WERI-Rb-1 (cell line): ENCODE data around the gene PTH2R.
"Not testable (repeated sequence)": the region's sequence is repeated elsewhere in the genome, so short reads cannot be mapped to it uniquely, and the experiment has no call there.

Experiments
- DNase-seq: peaks from one replicate; pipeline ENCODE4 v3.0.0-alpha.2; 2020
- H3K27ac ChIP-seq: fragments of 250-450 bp; sonication (Bioruptor Pico); 2 replicates; pipeline ENCODE4 v1.5.1; 2020; ENCODE audit warnings: mild to moderate bottlenecking, moderate library complexity
- H3K27me3 ChIP-seq: fragments of 250-450 bp; sonication (Bioruptor Pico); 2 replicates; pipeline ENCODE4 v1.5.1; 2021; ENCODE audit warnings: mild to moderate bottlenecking, low read depth, moderate library complexity; ENCODE audit not compliant: insufficient read depth, severe bottlenecking
- H3K36me3 ChIP-seq: fragments of 250-450 bp; sonication (Bioruptor Pico); 2 replicates; pipeline ENCODE4 v1.5.1; 2020; ENCODE audit warnings: mild to moderate bottlenecking, moderate library complexity
- H3K4me3 ChIP-seq: 2 replicates; pipeline ENCODE4 v1.5.1; 2011; ENCODE audit warnings: low read depth, mild to moderate bottlenecking, control low read depth, low read length
- H3K9me3 ChIP-seq: fragments of 250-450 bp; sonication (Bioruptor Pico); 2 replicates; pipeline ENCODE4 v1.5.1; 2021; ENCODE audit warnings: mild to moderate bottlenecking, moderate library complexity; ENCODE audit not compliant: severe bottlenecking
- CTCF ChIP-seq: IDR thresholded peaks from 2 replicates; pipeline ENCODE4 v1.5.1; 2011; ENCODE audit warnings: low read depth, mild to moderate bottlenecking, control low read depth, inconsistent platforms, low read length

The PTH2R gene

GRCh38 chr2:208511016-208511415 is 104.4 kb downstream of the PTH2R start:
- H3K27me3 ChIP-seq = no peaks in the 10 kb centered on the region
- DNase-seq = peak; percentile 59

GRCh38 chr2:208511573-208511972 is 105.0 kb downstream of the PTH2R start:
- no peak for TF ChIP-seq CTCF
- DNase-seq = no peak
- no peak overlapping the region for H3K27ac ChIP-seq
- H3K4me3 ChIP-seq = no peak overlapping the region
- H3K27me3 ChIP-seq = no peaks in the 10 kb centered on the region
- H3K9me3 ChIP-seq = peaks cover 9% of the 10 kb centered on the region
- no peaks in the 10 kb centered on the region for H3K36me3 ChIP-seq

More at GRCh38 chr2:208511016-208511415, 104.4 kb downstream of the PTH2R start:
- no peak overlapping the region for H3K4me3 ChIP-seq
- H3K36me3 ChIP-seq = no peaks in the 10 kb centered on the region
- no peak for TF ChIP-seq CTCF
- H3K9me3 ChIP-seq = peaks cover 9% of the 10 kb centered on the region
- no peak overlapping the region for H3K27ac ChIP-seq

GRCh38 chr2:208515099-208515498 is 108.5 kb downstream of the PTH2R start:
- Histone ChIP-seq H3K27me3 (no peaks in the 10 kb centered on the region), H3K36me3 (no peaks in the 10 kb centered on the region), H3K4me3 (no peak overlapping the region), H3K9me3 (peaks cover 9% of the 10 kb centered on the region), H3K27ac (no peak overlapping the region)
- DNase-seq = no peak
- TF ChIP-seq CTCF = no peak

GRCh38 chr2:208523069-208523468 is 116.5 kb downstream of the PTH2R start:
- not testable (repeated sequence) for H3K4me3 ChIP-seq, H3K27ac ChIP-seq, H3K27me3 ChIP-seq, DNase-seq, H3K9me3 ChIP-seq, H3K36me3 ChIP-seq

GRCh38 chr2:208525165-208525564 is 118.6 kb downstream of the PTH2R start:
- not testable (repeated sequence) for DNase-seq, H3K27ac ChIP-seq, H3K9me3 ChIP-seq, H3K36me3 ChIP-seq, H3K4me3 ChIP-seq, H3K27me3 ChIP-seq

- H3K27me3 ChIP-seq = no peaks in the 10 kb centered on the region
- TF ChIP-seq CTCF = no peak
- H3K27ac ChIP-seq = no peak overlapping the region
Observed at GRCh38 chr2:208529796-208530195, 123.2 kb downstream of the PTH2R start.

GRCh38 chr2:208531361-208531760 is 124.8 kb downstream of the PTH2R start:
- Histone ChIP-seq H3K27ac (no peak overlapping the region), H3K27me3 (no peaks in the 10 kb centered on the region), H3K9me3 (no peaks in the 10 kb centered on the region), H3K36me3 (no peaks in the 10 kb centered on the region), H3K4me3 (no peak overlapping the region)
- no peak for DNase-seq
- no peak for TF ChIP-seq CTCF

More at GRCh38 chr2:208529796-208530195, 123.2 kb downstream of the PTH2R start:
- Histone ChIP-seq H3K4me3 (no peak overlapping the region), H3K36me3 (no peaks in the 10 kb centered on the region), H3K9me3 (no peaks in the 10 kb centered on the region)
- DNase-seq = no peak

GRCh38 chr2:208535578-208535977 is 129.0 kb downstream of the PTH2R start:
- DNase-seq, H3K36me3 ChIP-seq, H3K27me3 ChIP-seq, H3K4me3 ChIP-seq, H3K9me3 ChIP-seq, H3K27ac ChIP-seq: not testable (repeated sequence)
